Breast epithelium (tissue), 4 donors: ENCODE results near the gene PEX7. TPM values are rescaled to one million over a fixed set of nuclear protein-coding genes. Genes with fewer than 3 reads are reported as not detected.
"Not testable (repeated sequence)": the region's sequence is repeated elsewhere in the genome, so short reads cannot be mapped to it uniquely, and the experiment has no call there.

Experiments used
- DNase-seq, 2 donors: peaks; one replicate each; pipeline ENCODE4 v3.0.0-alpha.2; 2019; ENCODE audit warnings: low spot score in 2 of 2
- H3K27ac ChIP-seq, 2 donors: fragments of 200-600 bp; sonication (generic) in 1 of 2; one replicate each; pipeline ENCODE4 v1.5.1; 2016 to 2019; ENCODE audit warnings: mild to moderate bottlenecking in 1 of 2
- H3K27me3 ChIP-seq, 2 donors: fragments of 200-600 bp; sonication (generic) in 1 of 2; one replicate each; pipeline versions ENCODE4 v1.5.1 to v1.6.0; 2017 to 2019; ENCODE audit warnings: control low read depth in 1 of 2, mild to moderate bottlenecking in 1 of 2
- H3K36me3 ChIP-seq: fragments of 200-600 bp; one replicate; pipeline ENCODE4 v1.5.1; 2019
- H3K4me1 ChIP-seq, 2 donors: fragments of 200-600 bp; sonication (generic); one replicate each; pipeline ENCODE4 v1.5.1; 2016 to 2019; ENCODE audit warnings: control low read depth in 1 of 2
- H3K4me3 ChIP-seq, 3 donors: fragments of 200-600 bp; sonication (generic); 1 replicate in 2 of 3; 2 replicates in 1 of 3; pipeline ENCODE4 v1.5.1; 2016 to 2019; ENCODE audit warnings: mild to moderate bottlenecking in 3 of 3, moderate library complexity in 2 of 3
- H3K9me3 ChIP-seq, 2 donors: fragments of 200-600 bp; sonication (generic) in 1 of 2; one replicate each; pipeline ENCODE4 v1.5.1; 2016 to 2019; ENCODE audit warnings: control low read depth in 1 of 2
- CTCF ChIP-seq, 3 donors: fragments of 450-650 bp; IDR thresholded peaks; one replicate each; pipeline ENCODE4 v1.5.1; 2016 to 2017; ENCODE audit warnings: antibody characterized with exemption in 3 of 3, mild to moderate bottlenecking in 3 of 3, moderate library complexity in 3 of 3
- POLR2A ChIP-seq: fragments of 450-650 bp; IDR thresholded peaks from one replicate; pipeline ENCODE4 v1.6.1; 2016; ENCODE audit warnings: antibody characterized with exemption, mild to moderate bottlenecking, moderate library complexity
- POLR2AphosphoS5 ChIP-seq, 3 donors: sonication (generic); formaldehyde crosslinking; IDR thresholded peaks; one replicate each; pipeline ENCODE4 v1.6.1; 2017; ENCODE audit warnings: antibody characterized with exemption in 3 of 3
- intact Hi-C: fragments of 100-400 bp; cut with DNase I; formaldehyde crosslinking; loops from one replicate; pipeline ENCODE4 v1.15.1; 2023; ENCODE audit warnings: low total_unique reads
- total RNA-seq, 3 donors: library from RNA; depleted of rRNA; stranded (reverse); fragments of >200 nt; gene quantifications; one replicate each; pipeline ENCODE4 v1.1.0, GENCODE V29; 2016

PEX7 gene
- total RNA-seq, 3 donors from 2014 or later: 8.2 to 20.0 (median 19.3) TPM

- Histone ChIP-seq H3K9me3 (no peaks in the 10 kb centered on the region), H3K27ac (no peak overlapping the region), H3K4me3 (no peak overlapping the region), H3K27me3 (no peaks in the 10 kb centered on the region), H3K36me3 (no peaks in the 10 kb centered on the region), H3K4me1 (no peaks in the 10 kb centered on the region)
- intact Hi-C loops: no loop called here
- TF ChIP-seq POLR2AphosphoS5 (IDR thresholded peaks at IDR 0.05) (no peak), CTCF (IDR thresholded peaks at IDR 0.05) (no peak), POLR2A (no peak)
- no peak for DNase-seq
These were observed 13.1 kb upstream of the PEX7 start for GRCh38 chr6:136809091-136809860.

DNA sequence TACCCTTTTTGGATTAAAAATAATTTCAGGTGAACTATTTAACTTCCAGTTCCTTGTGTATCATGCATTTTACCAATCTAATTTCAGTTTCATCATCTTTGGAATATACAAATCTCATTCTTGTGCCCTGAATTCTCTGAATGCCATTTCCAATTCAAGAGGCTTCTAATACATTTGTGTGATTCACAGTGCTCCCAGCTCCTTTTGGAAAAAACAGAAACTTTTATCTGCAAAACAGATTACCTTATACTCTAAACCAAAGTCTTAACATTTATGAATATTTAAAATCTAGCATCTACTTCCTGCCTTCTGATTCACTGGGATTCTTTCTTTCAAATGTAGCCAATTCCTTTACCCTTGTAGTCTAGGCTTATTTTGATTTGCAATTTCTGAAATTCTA lies 11.1 kb upstream of the PEX7 start:
- Histone ChIP-seq H3K4me3 (no peak overlapping the region), H3K36me3 (no peaks in the 10 kb centered on the region), H3K27me3 (no peaks in the 10 kb centered on the region), H3K9me3 (no peaks in the 10 kb centered on the region), H3K4me1 (no peaks in the 10 kb centered on the region), H3K27ac (no peak overlapping the region)
- DNase-seq: no peak
- intact Hi-C loops: no loop called here
- TF ChIP-seq POLR2AphosphoS5 (IDR thresholded peaks at IDR 0.05) (no peak), CTCF (IDR thresholded peaks at IDR 0.05) (no peak), POLR2A (no peak)

DNA sequence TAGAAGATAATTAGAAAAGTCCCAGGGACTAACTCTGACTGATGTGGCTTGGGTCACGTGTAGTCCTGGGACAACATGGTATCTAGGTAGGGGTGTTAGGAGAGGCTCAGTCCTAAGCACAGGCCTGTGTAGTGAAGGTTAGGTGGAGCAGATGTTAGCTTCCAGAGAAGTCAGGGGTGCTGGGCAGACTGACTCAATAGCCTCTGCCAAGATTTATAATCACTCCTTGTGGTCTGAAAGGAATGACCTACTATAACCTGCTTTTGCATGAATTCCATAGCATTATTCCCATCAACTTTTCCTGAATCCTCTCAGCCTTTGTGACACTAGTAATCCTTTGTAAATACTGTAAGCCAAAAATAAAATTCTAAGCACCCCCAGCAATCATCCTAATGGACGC lies 10.2 kb upstream of the PEX7 start:
- no peaks in the 10 kb centered on the region for H3K27me3 ChIP-seq

DNA sequence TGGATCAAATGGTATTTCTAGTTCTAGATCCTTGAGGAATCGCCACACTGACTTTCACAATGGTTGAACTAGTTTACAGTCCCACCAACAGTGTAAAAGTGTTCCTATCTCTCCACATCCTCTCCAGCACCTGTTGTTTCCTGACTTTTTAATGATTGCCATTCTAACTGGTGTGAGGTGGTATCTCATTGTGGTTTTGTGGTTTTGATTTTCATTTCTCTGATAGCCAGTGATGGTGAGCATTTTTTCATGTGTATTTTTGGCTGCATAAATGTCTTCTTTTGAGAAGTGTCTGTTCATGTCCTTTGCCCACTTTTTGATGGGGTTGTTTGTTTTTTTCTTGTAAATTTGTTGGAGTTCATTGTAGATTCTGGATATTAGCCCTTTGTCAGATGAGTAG lies 6.8 kb upstream of the PEX7 start:
- H3K27me3 ChIP-seq, H3K4me3 ChIP-seq, H3K9me3 ChIP-seq, DNase-seq, intact Hi-C loops, H3K36me3 ChIP-seq, H3K27ac ChIP-seq, H3K4me1 ChIP-seq: not testable (repeated sequence)

More for the DNA sequence above, 10.2 kb upstream of the PEX7 start:
- H3K27ac ChIP-seq: no peak overlapping the region
- H3K36me3 ChIP-seq: no peaks in the 10 kb centered on the region
- TF ChIP-seq POLR2A: no peak
- TF ChIP-seq CTCF (IDR thresholded peaks at IDR 0.05): no peak
- TF ChIP-seq POLR2AphosphoS5 (IDR thresholded peaks at IDR 0.05): no peak
- H3K4me1 ChIP-seq: no peaks in the 10 kb centered on the region
- no peak overlapping the region for H3K4me3 ChIP-seq
- H3K9me3 ChIP-seq: no peaks in the 10 kb centered on the region
- intact Hi-C loops: no loop called here
- no peak for DNase-seq

DNA sequence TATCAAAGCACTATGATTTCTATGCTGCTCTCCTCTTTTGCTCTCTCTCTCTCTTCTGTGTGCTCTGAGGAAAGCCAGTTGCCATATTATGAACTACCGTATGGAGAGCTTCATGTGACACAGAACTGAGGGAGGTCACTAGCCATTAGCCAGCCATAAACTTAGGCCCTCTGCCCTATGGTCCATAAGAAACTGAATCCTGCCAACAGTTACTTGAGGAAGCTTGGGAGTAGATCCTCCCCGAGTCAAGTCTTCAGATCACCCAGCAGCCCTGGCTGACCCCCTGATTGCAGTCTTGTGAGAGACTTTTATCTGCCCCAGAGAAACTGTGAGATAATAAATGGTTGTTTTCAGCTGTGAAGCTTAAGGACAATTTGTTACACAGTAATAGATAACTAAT lies 5.7 kb upstream of the PEX7 start:
- Histone ChIP-seq H3K27ac (no peak overlapping the region), H3K4me1 (peaks cover 0 to 2% of the 10 kb centered on the region in 2 donors), H3K9me3 (no peaks in the 10 kb centered on the region), H3K36me3 (no peaks in the 10 kb centered on the region), H3K4me3 (no peak overlapping the region), H3K27me3 (no peaks in the 10 kb centered on the region)
- DNase-seq: no peak
- intact Hi-C loops: no loop called here
- TF ChIP-seq CTCF (IDR thresholded peaks at IDR 0.05) (no peak), POLR2AphosphoS5 (IDR thresholded peaks at IDR 0.05) (no peak), POLR2A (no peak)
